Muscle of back (tissue), 11 donors: Measurements from ENCODE around the gene SDF4. TPM values are rescaled to one million over a fixed set of nuclear protein-coding genes. Genes with fewer than 3 reads are reported as not detected.

Source experiments
- DNase-seq, 3 donors: peaks; one replicate each; pipeline versions ENCODE4 v3.0.0 to v3.0.0-alpha.2; 2013
- polyA plus RNA-seq, 10 donors: library from polyadenylated mRNA; unstranded; fragments of 120-200 nt; gene quantifications; one replicate each; pipeline ENCODE4 v1.2.1, GENCODE V29; 2013; ENCODE audit not compliant: insufficient read length in 10 of 10

SDF4 gene
- polyA plus RNA-seq, 10 donors = 73.5 to 121 (median 88.5) TPM

- DNase-seq = no peak
Observed at GRCh38 chr1:1215080-1215676, 16.6 kb downstream of the SDF4 start.

- no peak for DNase-seq
Observed at GRCh38 chr1:1213345-1214265, 18.2 kb downstream of the SDF4 start, which contains the start of gene TNFRSF4. Gene TNFRSF4 (minus strand): TSS chr1:1214153. CDS start chr1:1214127, 26 bp downstream.

- DNase-seq = peak in 1 of 3 donors; percentile 45
Observed at GRCh38 chr1:1212780-1213344, 18.9 kb downstream of the SDF4 start.

- DNase-seq = no peak
Observed at GRCh38 chr1:1211541-1212441, 20.0 kb downstream of the SDF4 start.

GRCh38 chr1:1210726-1211540 is 20.9 kb downstream of the SDF4 start:
- DNase-seq = no peak

- peak in 1 of 3 donors; percentile 58 for DNase-seq
Observed at GRCh38 chr1:1208713-1209433, 22.9 kb downstream of the SDF4 start.

GRCh38 chr1:1207571-1207892 is 24.3 kb downstream of the SDF4 start:
- no peak for DNase-seq

- no peak for DNase-seq
Observed at GRCh38 chr1:1206966-1207531, 24.8 kb downstream of the SDF4 start.

GRCh38 chr1:1206376-1206965 is 25.3 kb downstream of the SDF4 start, which contains the start of gene TNFRSF18:
Gene TNFRSF18 (minus strand): TSS chr1:1206592. CDS start chr1:1206571, 21 bp downstream.
- peak in 1 of 3 donors; percentile 43 for DNase-seq

GRCh38 chr1:1205769-1206375 is 25.9 kb downstream of the SDF4 start:
- DNase-seq = peak in 1 of 3 donors; percentile 45

GRCh38 chr1:1204998-1205768 is 26.6 kb downstream of the SDF4 start:
- no peak for DNase-seq

GRCh38 chr1:1204425-1204920 is 27.3 kb downstream of the SDF4 start:
- no peak for DNase-seq

GRCh38 chr1:1203561-1204424 is 28.0 kb downstream of the SDF4 start:
- DNase-seq = peak in 1 of 3 donors; percentile 59

- DNase-seq = no peak
Observed at GRCh38 chr1:1202831-1203560, 28.8 kb downstream of the SDF4 start.

- DNase-seq = peak in 2 of 3 donors; percentile 71 to 78
Observed at GRCh38 chr1:1200876-1201810, 30.7 kb downstream of the SDF4 start.
